Adrenal gland (tissue), 12 donors: Measurements from ENCODE around the gene C17orf50. TPM values are rescaled to one million over a fixed set of nuclear protein-coding genes. Genes with fewer than 3 reads are reported as not detected.

Experiments used
- DNase-seq, 7 donors: peaks; one replicate each; pipeline ENCODE4 v3.0.0-alpha.2; 2019 to 2020
- H3K27ac ChIP-seq, 5 donors: fragments of 200-600 bp; sonication (generic) in 4 of 5; 1 replicate in 3 of 5; 2 replicates in 2 of 5; pipeline versions ENCODE4 v1.5.1 to v1.8.0; 2016 to 2020; ENCODE audit warnings: mild to moderate bottlenecking in 1 of 5
- H3K27me3 ChIP-seq: fragments of 200-600 bp; 2 replicates; pipeline ENCODE4 v1.8.0; 2021
- H3K36me3 ChIP-seq, 2 donors: fragments of 200-600 bp; replicated peaks in 1 of 2; 1 replicate in 1 of 2; 2 replicates in 1 of 2; pipeline versions ENCODE4 v1.5.1 to v1.8.0; 2018 to 2022
- H3K4me1 ChIP-seq, 2 donors: fragments of 200-600 bp; replicated peaks in 1 of 2; 1 replicate in 1 of 2; 2 replicates in 1 of 2; pipeline versions ENCODE4 v1.5.1 to v1.8.0; 2018 to 2021
- H3K4me3 ChIP-seq, 4 donors: fragments of 200-600 bp; sonication (generic) in 3 of 4; one replicate each; pipeline ENCODE4 v1.5.1; 2016 to 2018
- H3K9me3 ChIP-seq, 3 donors: fragments of 200-600 bp; sonication (generic) in 1 of 3; replicated peaks in 1 of 3; 1 replicate in 2 of 3; 2 replicates in 1 of 3; pipeline versions ENCODE4 v1.5.1 to v1.8.0; 2016 to 2021
- POLR2A ChIP-seq, 2 donors: fragments of 450-650 bp; IDR thresholded peaks; one replicate each; pipeline ENCODE4 v1.6.1; 2017; ENCODE audit warnings: antibody characterized with exemption in 2 of 2, mild to moderate bottlenecking in 2 of 2, moderate library complexity in 1 of 2
- WGBS, 4 donors: extraction: QIAGEN DNeasy Blood & Tissue Kit in 2 of 4; methylation state at CpG; one replicate each; pipeline versions ENCODE4 v1.1.5 to v1.1.7; 2013 to 2017; 5-methylcytosine and 5-hydroxymethylcytosine counted together
- intact Hi-C, 2 donors: fragments of 100-400 bp; cut with DNase I; formaldehyde crosslinking; loops; one replicate each; pipeline versions ENCODE4 v1.14.1 to v1.15.0; 2022 to 2023
- polyA plus RNA-seq, 3 donors: library from polyadenylated mRNA; stranded (reverse); fragments of 200-250 nt in 2 of 3; fragments of 350-450 nt in 1 of 3; fragmentation: Illumina TruSeq in 1 of 3; extraction: RNeasy Lipid Tissue Mini Kit (QIAGEN cat#74804) in 1 of 3; gene quantifications; one replicate each; pipeline ENCODE4 v1.2.3, GENCODE V29; 2013 to 2014
- total RNA-seq, 9 donors: library from RNA; depleted of rRNA in 4 of 9; stranded (reverse); fragments of >200 nt in 4 of 9; fragments of 120-200 nt in 1 of 9; fragmentation: NEBNext Ultra II Directional in 1 of 9; extraction: Animal tissue kit (Norgen Biotek cat#: 25700) in 1 of 9; gene quantifications; one replicate each; pipeline versions ENCODE4 v1.1.0 to v1.2.4, GENCODE V29; 2013 to 2023
- TF ChIP-seq, protein P1 (sequence below), 6 experiments: fragments of 450-650 bp in 4 of 6; fragments of 200-600 bp in 2 of 6; sonication (generic) in 1 of 6; IDR thresholded peaks; 1 replicate in 5 of 6; 2 replicates in 1 of 6; pipeline versions ENCODE4 v1.5.1 to v1.8.0; 2016 to 2021; ENCODE audit warnings: antibody characterized with exemption in 6 of 6, mild to moderate bottlenecking in 2 of 6, moderate library complexity in 1 of 6
- donor health status: healthy with polysubstance abuse.
- donor health status: Bipolar disorder and iron deficiency.
- donor health status: DM: yes; HTN: yes; CAD: no.
- donor health status: DM: no; HTN: no; CAD: no.
- donor health status: DM: no; HTN: no; CAD: no.
- donor health status: DM: yes; HTN: yes; CAD: no.

The C17orf50 gene
- total and polyA plus RNA-seq, 12 donors, result 0.07 to 0.83 (median 0.18) TPM; not detected in 8

DNA sequence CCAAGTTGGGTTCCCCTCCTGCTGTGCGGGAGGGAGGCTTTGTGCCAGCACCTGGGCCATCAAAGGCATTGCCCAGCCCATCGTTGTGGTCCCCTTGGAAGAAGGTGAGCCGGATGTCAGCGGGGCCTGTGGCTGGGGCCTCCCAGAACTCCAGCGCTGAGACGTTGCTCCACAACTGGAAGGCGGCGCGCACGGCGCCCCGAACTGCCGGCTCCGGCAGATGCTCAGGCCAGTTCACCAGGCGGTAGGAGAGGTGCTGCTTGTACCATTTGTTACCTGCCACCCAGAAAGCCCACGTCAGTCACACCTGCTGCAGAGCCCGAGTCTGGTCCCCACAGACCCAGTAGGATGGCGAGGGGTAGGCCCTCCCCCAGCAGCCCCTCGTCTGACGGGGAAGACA, 12.4 kb downstream of the C17orf50 start:
- Histone ChIP-seq H3K36me3 (no peaks in the 10 kb centered on the region), H3K27ac (no peak overlapping the region), H3K4me3 (no peak overlapping the region), H3K9me3 (no peaks in the 10 kb centered on the region), H3K27me3 (no peaks in the 10 kb centered on the region), H3K4me1 (no peaks in the 10 kb centered on the region)
- 89 to 90% (median 90%) methylated on average over 10 to 20 of the region's 20 CpGs; no CpG with 5 or more reads in 1 of the 4 donors for WGBS, 4 donors
- TF ChIP-seq, protein P1, sequence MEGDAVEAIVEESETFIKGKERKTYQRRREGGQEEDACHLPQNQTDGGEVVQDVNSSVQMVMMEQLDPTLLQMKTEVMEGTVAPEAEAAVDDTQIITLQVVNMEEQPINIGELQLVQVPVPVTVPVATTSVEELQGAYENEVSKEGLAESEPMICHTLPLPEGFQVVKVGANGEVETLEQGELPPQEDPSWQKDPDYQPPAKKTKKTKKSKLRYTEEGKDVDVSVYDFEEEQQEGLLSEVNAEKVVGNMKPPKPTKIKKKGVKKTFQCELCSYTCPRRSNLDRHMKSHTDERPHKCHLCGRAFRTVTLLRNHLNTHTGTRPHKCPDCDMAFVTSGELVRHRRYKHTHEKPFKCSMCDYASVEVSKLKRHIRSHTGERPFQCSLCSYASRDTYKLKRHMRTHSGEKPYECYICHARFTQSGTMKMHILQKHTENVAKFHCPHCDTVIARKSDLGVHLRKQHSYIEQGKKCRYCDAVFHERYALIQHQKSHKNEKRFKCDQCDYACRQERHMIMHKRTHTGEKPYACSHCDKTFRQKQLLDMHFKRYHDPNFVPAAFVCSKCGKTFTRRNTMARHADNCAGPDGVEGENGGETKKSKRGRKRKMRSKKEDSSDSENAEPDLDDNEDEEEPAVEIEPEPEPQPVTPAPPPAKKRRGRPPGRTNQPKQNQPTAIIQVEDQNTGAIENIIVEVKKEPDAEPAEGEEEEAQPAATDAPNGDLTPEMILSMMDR (IDR thresholded peaks at IDR 0.05), result no peak
- TF ChIP-seq POLR2A (IDR thresholded peaks at IDR 0.05), result no peak
- intact Hi-C loops, result no loop called here
- DNase-seq, result no peak

DNA sequence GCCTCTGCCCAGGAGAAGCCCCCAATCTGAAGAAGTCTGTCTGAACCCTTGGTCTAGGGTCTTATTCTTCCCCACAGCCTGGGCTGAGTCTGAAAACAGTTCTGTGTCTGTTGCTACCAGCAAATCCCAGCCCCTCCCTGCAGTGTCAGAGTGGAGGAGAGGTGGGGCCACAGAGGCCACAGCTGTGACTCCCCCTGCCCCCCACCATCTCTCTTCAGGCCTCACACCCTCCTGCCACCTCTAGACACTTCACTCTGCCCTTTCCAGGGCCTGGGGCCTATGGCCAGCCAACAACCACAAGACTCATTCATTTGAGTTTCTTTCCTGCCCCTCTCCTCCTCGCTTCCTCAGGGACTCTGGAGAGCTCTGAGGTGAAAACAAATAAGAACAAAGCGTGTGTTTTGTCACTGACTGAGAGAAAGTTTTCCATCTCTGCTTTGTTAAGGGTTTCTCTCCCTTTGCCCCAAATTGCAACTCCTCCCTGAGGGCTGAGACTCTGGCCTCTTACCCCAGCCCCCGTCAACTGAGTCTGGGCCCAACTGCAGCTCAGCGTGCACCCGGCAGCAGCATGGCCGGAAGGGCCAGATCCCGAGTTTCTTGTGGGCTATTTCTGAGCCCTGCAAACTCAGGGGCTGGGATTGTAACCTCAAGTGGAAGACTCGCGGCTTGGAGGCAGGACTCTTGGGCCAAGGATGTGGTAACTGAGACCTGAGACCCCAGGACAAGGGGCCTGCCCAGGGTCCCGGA, 13.2 kb downstream of the C17orf50 start:
- Histone ChIP-seq H3K4me1 (no peaks in the 10 kb centered on the region), H3K27me3 (no peaks in the 10 kb centered on the region), H3K27ac (peak overlapping the region in 1 of 5 donors; percentile 33), H3K9me3 (no peaks in the 10 kb centered on the region), H3K4me3 (no peak overlapping the region), H3K36me3 (no peaks in the 10 kb centered on the region)
- 76 to 82% (median 78%) methylated on average over 6 to 10 of the region's 10 CpGs for WGBS, 4 donors
- intact Hi-C loops, result no loop called here
- DNase-seq, result no peak
- TF ChIP-seq, protein P1 (IDR thresholded peaks at IDR 0.05), result no peak
- TF ChIP-seq POLR2A (IDR thresholded peaks at IDR 0.05), result no peak

DNA sequence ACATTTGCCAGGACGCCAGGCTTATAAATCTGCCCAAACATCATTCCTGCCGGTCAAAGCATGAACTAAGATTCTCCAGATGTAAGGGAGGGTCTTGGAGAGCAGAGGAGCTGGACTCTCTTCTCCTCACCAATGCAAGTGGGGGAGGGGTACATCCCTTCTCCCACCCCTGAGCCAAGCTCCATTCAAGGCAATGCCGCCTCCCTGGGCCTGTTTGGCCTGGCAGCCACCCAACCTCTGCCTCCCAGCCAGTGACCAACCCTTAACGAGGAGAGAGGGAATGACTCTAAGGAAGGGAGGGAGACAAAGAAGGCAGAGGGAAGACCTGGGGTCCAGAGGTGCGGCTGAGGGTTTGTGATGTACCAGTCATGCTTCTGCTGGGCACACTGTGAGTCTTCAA, 13.8 kb downstream of the C17orf50 start:
- H3K9me3 ChIP-seq, result no peaks in the 10 kb centered on the region
- H3K36me3 ChIP-seq, result no peaks in the 10 kb centered on the region
- intact Hi-C loops, result no loop called here
- WGBS, 4 donors, result 34 to 66% (median 58%) methylated on average over 3 to 5 of the region's 5 CpGs
- no peak for TF ChIP-seq POLR2A (IDR thresholded peaks at IDR 0.05)
- TF ChIP-seq, protein P1 (IDR thresholded peaks at IDR 0.05), result no peak
- peak in 5 of 7 donors; percentile 49 to 61 (median 53) for DNase-seq
- peak overlapping the region in 1 of 5 donors; percentile 33 for H3K27ac ChIP-seq
- no peaks in the 10 kb centered on the region for H3K4me1 ChIP-seq
- H3K27me3 ChIP-seq, result no peaks in the 10 kb centered on the region
- H3K4me3 ChIP-seq, result no peak overlapping the region

DNA sequence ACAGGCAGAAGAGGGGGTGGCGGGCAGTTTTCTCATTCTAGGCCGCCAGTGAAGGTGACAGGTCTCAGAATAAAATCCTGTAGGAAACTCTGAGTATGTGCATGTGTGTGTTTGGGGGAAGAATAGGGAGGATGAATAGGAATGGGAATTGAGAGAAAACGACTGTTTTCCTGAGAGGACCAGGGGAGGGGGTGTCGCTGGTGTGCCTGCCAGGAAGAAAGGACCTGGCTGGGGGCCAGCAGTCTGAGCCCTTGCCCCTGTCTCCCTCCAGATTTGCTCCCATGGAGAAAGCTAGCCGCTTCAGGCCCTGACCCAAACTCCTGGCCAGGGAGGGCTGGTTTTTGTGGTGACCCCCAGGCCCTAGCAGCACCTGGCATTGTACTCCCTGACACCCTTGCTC, 14.4 kb downstream of the C17orf50 start:
- Histone ChIP-seq H3K4me1 (no peaks in the 10 kb centered on the region), H3K4me3 (no peak overlapping the region), H3K27ac (peak overlapping the region in 1 of 5 donors; percentile 33), H3K9me3 (no peaks in the 10 kb centered on the region), H3K27me3 (no peaks in the 10 kb centered on the region), H3K36me3 (no peaks in the 10 kb centered on the region)
- no peak for TF ChIP-seq POLR2A (IDR thresholded peaks at IDR 0.05)
- TF ChIP-seq, protein P1 (IDR thresholded peaks at IDR 0.05), result no peak
- no peak for DNase-seq
- 60 to 76% (median 68%) methylated on average over 5 of the region's 5 CpGs for WGBS, 4 donors
- intact Hi-C loops, result no loop called here
